Measurements from ENCODE around the gene ZSCAN16.

ZSCAN16 gene

DNA sequence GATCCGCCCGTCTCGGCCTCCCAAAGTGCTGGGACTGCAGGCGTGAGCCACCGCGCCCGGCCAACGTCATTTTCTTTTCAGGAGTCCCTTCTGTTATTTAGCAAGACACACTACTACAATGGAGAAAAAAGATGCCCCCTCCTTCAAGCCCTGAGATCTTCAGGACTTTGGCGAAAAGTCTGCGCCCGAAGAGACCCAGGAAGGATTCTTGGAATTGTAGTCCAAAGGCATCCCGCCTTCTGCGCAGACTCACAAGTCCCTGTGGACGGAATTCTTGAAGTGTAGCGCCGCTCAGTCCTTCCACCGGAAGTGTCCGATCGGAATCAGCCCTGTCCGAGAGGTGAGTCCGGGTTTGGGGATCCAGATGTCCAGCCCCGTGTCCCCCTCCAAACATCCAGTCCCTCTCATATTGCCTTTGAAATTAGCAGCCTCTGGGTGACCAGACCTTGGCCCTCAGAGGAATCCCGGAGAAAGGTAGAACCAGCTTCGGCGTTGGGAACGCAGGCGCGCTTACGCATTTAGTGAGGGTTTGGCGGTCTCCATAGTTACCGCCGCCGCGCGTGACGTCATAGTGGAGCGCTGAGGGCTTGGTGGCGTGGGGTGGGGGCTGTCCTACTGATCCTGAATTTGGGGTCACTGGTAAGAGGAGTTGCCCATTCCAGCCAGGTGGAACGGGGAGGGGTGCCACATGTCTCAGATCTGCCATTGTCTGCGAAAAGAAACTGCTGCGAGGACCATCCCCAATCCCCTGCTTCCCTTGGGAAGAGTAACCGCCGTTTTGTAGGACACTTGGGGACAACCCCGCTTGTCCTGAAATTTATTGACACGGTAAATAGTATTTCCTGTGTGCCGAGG lies 43.6 kb upstream of the ZSCAN16 start:
- Histone ChIP-seq H3K9me2 (replicated peaks; ENCODE audit: insufficient read depth, low read length) (no peaks in the 10 kb centered on the region), H3K9me3 (ENCODE audit: insufficient read depth, low read length) (no peaks in the 10 kb centered on the region), H3K27ac (ENCODE audit: low read depth, low read length) (peak overlapping the region; percentile 64), H2AFZ (ENCODE audit: low read depth, low read length, severe bottlenecking) (peak overlapping the region; percentile 83), H3K4me2 (ENCODE audit: low read depth, low read length, poor library complexity, severe bottlenecking) (peak overlapping the region; percentile 76), H3K4me3 (ENCODE audit: insufficient read depth, low read length, poor library complexity, severe bottlenecking) (peak overlapping the region; percentile 75), H3K9ac (ENCODE audit: low read length) (peak overlapping the region; percentile 65), H3K79me2 (ENCODE audit: insufficient read depth, low read length) (no peaks in the 10 kb centered on the region), H3F3A (ENCODE audit: insufficient read depth) (peaks cover 10% of the 10 kb centered on the region; the same call in 1 of the 2 replicates), H3K36me3 (ENCODE audit: low read length) (0 out of 2 replicates have a peak, but pooled peaks cover under 1% of the 10 kb centered on the region), H4K20me1 (ENCODE audit: low read depth, low read length) (no peaks in the 10 kb centered on the region), H3K27me3 (ENCODE audit: low read length) (no peaks in the 10 kb centered on the region)
- TF ChIP-seq CTCF (IDR thresholded peaks at IDR 0.05; ENCODE audit: insufficient read depth, low read length, poor library complexity, severe bottlenecking) = no peak
- no peak for TF ChIP-seq EZH2phosphoT487 (conservative IDR thresholded peaks at IDR 0.05; ENCODE audit: low read length)

DNA sequence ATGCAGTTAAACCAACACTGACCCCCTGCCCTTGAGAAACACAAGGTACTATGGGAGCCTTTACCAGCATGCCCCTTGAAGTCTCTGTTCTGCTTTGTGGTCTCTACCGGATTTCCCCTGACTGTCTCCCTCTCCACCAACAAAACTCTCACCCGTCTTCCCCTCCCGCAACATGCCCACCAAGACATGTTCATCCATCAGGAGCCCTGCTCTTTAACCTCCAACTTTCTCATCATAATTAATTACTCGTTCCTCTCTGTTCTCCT lies 43.0 kb upstream of the ZSCAN16 start:
- H3K9ac ChIP-seq (ENCODE audit: low read length) = peak overlapping the region; percentile 65
- H3K79me2 ChIP-seq (ENCODE audit: insufficient read depth, low read length) = no peaks in the 10 kb centered on the region
- 0 out of 2 replicates have a peak, but pooled peaks cover 5% of the 10 kb centered on the region for H3K36me3 ChIP-seq (ENCODE audit: low read length)
- H2AFZ ChIP-seq (ENCODE audit: low read depth, low read length, severe bottlenecking) = peak overlapping the region; percentile 83
- H3K4me2 ChIP-seq (ENCODE audit: low read depth, low read length, poor library complexity, severe bottlenecking) = peak overlapping the region; percentile 76
- no peaks in the 10 kb centered on the region for H3K9me2 ChIP-seq (replicated peaks; ENCODE audit: insufficient read depth, low read length)
- peaks cover 10% of the 10 kb centered on the region; the same call in 1 of the 2 replicates for H3F3A ChIP-seq (ENCODE audit: insufficient read depth)
- H3K4me3 ChIP-seq (ENCODE audit: insufficient read depth, low read length, poor library complexity, severe bottlenecking) = peak overlapping the region; percentile 75
- H3K27me3 ChIP-seq (ENCODE audit: low read length) = no peaks in the 10 kb centered on the region
- peak overlapping the region; percentile 64 for H3K27ac ChIP-seq (ENCODE audit: low read depth, low read length)
- TF ChIP-seq CTCF (IDR thresholded peaks at IDR 0.05; ENCODE audit: insufficient read depth, low read length, poor library complexity, severe bottlenecking) = no peak
- TF ChIP-seq EZH2phosphoT487 (conservative IDR thresholded peaks at IDR 0.05; ENCODE audit: low read length) = no peak
- H3K9me3 ChIP-seq (ENCODE audit: insufficient read depth, low read length) = no peaks in the 10 kb centered on the region
- no peaks in the 10 kb centered on the region for H4K20me1 ChIP-seq (ENCODE audit: low read depth, low read length)

DNA sequence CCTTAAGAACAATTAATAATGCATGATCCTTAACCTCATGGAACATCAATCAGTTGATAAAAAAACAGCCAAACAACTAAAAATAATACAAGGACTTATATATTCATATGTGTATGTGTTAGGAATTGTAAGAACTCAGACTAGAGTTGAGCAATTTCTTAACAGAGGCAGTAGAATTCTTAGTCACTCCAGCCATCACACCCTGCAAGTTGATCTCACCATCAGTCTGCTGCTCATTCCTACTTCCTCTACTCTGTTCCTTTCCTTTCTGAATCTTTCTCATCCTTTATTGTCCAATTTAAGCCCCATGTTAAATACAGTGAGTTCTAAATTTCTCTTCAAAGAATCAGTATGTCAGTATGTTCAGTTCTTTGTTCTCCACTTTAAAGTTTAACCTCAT lies 41.5 kb upstream of the ZSCAN16 start:
- Histone ChIP-seq H3K27ac (ENCODE audit: low read depth, low read length) (no peak overlapping the region), H3F3A (ENCODE audit: insufficient read depth) (peaks cover 10% of the 10 kb centered on the region; the same call in 1 of the 2 replicates), H3K36me3 (ENCODE audit: low read length) (peaks cover 17% of the 10 kb centered on the region), H3K9ac (ENCODE audit: low read length) (no peak overlapping the region), H3K4me2 (ENCODE audit: low read depth, low read length, poor library complexity, severe bottlenecking) (no peak overlapping the region), H3K9me3 (ENCODE audit: insufficient read depth, low read length) (peaks cover 5% of the 10 kb centered on the region; the same call in 1 of the 2 replicates), H3K4me3 (ENCODE audit: insufficient read depth, low read length, poor library complexity, severe bottlenecking) (no peak overlapping the region), H4K20me1 (ENCODE audit: low read depth, low read length) (no peaks in the 10 kb centered on the region), H3K79me2 (ENCODE audit: insufficient read depth, low read length) (no peaks in the 10 kb centered on the region), H3K27me3 (ENCODE audit: low read length) (no peaks in the 10 kb centered on the region), H3K9me2 (replicated peaks; ENCODE audit: insufficient read depth, low read length) (no peaks in the 10 kb centered on the region), H2AFZ (ENCODE audit: low read depth, low read length, severe bottlenecking) (no peak overlapping the region)
- no peak for TF ChIP-seq CTCF (IDR thresholded peaks at IDR 0.05; ENCODE audit: insufficient read depth, low read length, poor library complexity, severe bottlenecking)
- TF ChIP-seq EZH2phosphoT487 (conservative IDR thresholded peaks at IDR 0.05; ENCODE audit: low read length) = no peak

All from SU-DHL-6 (cell line).